ENCODE data around the gene PPM1M. TPM values are rescaled to one million over a fixed set of nuclear protein-coding genes. Genes with fewer than 3 reads are reported as not detected.

The PPM1M gene
- total and polyA plus RNA-seq, 4 donors, result 18.2 to 53.6 (median 35.0) TPM

DNA sequence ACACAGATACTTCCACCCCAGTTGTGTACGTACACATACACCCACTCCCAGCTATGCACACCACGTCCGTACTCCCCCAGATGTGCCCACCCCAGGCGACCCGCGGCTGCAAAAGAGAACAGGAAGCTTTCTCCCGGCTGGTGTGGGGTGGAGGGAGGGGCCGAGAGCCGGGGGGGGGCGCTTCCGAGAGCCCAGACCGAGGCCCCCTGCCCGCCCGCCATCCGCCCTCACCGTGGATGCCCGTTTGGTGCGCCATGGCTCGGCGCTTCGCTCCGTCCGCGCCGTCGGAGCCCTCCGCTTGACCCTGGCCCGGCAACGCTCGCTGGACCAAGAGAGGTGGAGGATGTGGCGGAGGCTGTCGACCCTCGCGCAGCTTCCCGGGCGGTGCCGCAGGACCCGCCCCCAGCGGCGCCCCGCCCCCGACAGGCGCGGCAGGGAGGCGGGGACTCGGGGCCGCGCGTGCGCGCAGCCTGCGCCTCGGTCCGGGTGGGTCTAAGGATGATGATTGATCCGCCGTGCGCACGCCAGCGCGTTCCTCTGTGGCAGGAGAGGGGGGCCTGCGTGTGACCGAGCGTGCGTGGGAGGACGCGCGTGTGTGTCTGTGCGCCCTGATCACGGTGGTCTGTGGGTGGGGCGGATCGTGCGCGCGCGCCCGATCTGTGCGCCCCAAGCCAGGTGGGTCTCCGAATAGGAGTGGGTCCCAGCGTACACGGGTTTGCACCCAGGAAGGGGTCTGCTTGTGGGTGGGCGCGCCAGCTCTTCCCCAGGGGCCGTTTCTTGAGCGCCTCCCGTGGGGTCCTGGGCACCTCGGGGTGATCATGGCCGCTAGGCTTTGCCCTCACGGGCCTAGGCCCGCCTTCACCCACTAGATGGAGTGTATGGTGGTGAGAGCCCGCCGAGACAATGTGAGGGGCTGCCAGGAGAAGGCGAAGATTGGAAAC, 6.5 kb upstream of the PPM1M start, which contains the start of gene TWF2:
Gene TWF2, minus strand, starts transcription at position 398 of the 941 bp plus-strand sequence. Its CDS starts 142 bp downstream, at position 256.
- 0 to 1% methylated on average over 80 to 92 of the region's 92 CpGs for WGBS, 2 donors
- DNase-seq, result peak; percentile 85 to 91 (median 87)
- no peaks in the 10 kb centered on the region for H3K27me3 ChIP-seq (ENCODE audit: control insufficient read depth in 3 of 3, insufficient read depth in 3 of 3, low read length in 2 of 3)
- ATAC-seq (ENCODE audit: insufficient read depth, low FRiP score), result peak; percentile 90
- peak; percentile 4 for TF ChIP-seq CTCF (IDR thresholded peaks at IDR 0.05; ENCODE audit: control extremely low read depth, extremely low read depth)
- H3K36me3 ChIP-seq (ENCODE audit: control insufficient read depth in 4 of 4, insufficient read depth in 4 of 4, low read length in 4 of 4), result peaks cover 0 to 14% (median 4%) of the 10 kb centered on the region in 4 donors
- peaks cover 6 to 29% (median 17%) of the 10 kb centered on the region in 5 donors for H3K4me1 ChIP-seq (ENCODE audit: control insufficient read depth in 5 of 5, insufficient read depth in 5 of 5, low read length in 5 of 5)
- peak within 1 kb of the TSS; percentile 74 to 82 for H3K27ac ChIP-seq (ENCODE audit: low read depth in 1 of 2, low read length in 1 of 2)
- peak within 1 kb of the TSS; percentile 48 to 66 for H3K9ac ChIP-seq (ENCODE audit: insufficient read depth in 1 of 2, low read length in 2 of 2)
- peaks cover 0 to 3% (median 0%) of the 10 kb centered on the region in 4 donors for H3K9me3 ChIP-seq (ENCODE audit: control insufficient read depth in 4 of 4, insufficient read depth in 3 of 4, low read length in 3 of 4)
- H3K4me3 ChIP-seq, result peak within 1 kb of the TSS; percentile 93

GRCh38 chr3:52240059-52240885, 5.3 kb upstream of the PPM1M start:
- ATAC-seq (ENCODE audit: insufficient read depth, low FRiP score), result no peak
- Histone ChIP-seq H3K4me1 (ENCODE audit: control insufficient read depth in 5 of 5, insufficient read depth in 5 of 5, low read length in 5 of 5) (peaks cover 6 to 37% (median 21%) of the 10 kb centered on the region in 5 donors), H3K27ac (ENCODE audit: low read depth in 1 of 2, low read length in 1 of 2) (peak overlapping the region; percentile 1 to 79), H3K9me3 (ENCODE audit: control insufficient read depth in 4 of 4, insufficient read depth in 3 of 4, low read length in 3 of 4) (peaks cover 0 to 3% (median 0%) of the 10 kb centered on the region in 4 donors), H3K27me3 (ENCODE audit: control insufficient read depth in 3 of 3, insufficient read depth in 3 of 3, low read length in 2 of 3) (no peaks in the 10 kb centered on the region), H3K36me3 (ENCODE audit: control insufficient read depth in 4 of 4, insufficient read depth in 4 of 4, low read length in 4 of 4) (peaks cover 0 to 3% (median 1%) of the 10 kb centered on the region in 4 donors), H3K9ac (ENCODE audit: insufficient read depth in 1 of 2, low read length in 2 of 2) (no peak overlapping the region), H3K4me3 (no peak overlapping the region)
- WGBS, 2 donors, result 98 to 100% methylated on average over 1 of the region's 1 CpG
- DNase-seq, result peak in 1 of 3 donors; percentile 49
- no peak for TF ChIP-seq CTCF (IDR thresholded peaks at IDR 0.05; ENCODE audit: control extremely low read depth, extremely low read depth)

DNA sequence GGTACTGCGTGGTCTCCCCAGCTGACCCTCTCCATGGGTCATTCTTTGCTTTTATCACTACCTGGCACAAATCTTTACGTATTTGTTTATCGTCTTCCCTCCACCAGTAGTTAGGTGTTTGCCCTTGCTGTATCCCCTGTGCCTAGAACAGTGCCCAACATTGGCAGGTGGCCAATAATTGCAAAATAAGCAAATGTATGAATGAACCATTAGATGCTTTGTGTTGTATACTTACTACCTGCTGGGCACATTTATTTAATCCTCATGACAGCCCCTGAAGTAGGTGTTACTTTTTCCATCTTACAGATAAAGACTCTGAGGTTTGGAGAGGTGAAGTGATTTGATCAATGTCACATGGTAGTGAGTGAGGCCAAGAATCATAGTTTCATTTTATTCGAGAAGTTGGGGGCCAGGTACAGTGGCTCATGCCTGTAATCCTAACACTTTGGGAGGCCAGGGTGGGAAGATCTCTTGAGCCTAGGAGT, 4.6 kb upstream of the PPM1M start:
- peaks cover 6 to 37% (median 23%) of the 10 kb centered on the region in 5 donors for H3K4me1 ChIP-seq (ENCODE audit: control insufficient read depth in 5 of 5, insufficient read depth in 5 of 5, low read length in 5 of 5)
- no peak overlapping the region for H3K9ac ChIP-seq (ENCODE audit: insufficient read depth in 1 of 2, low read length in 2 of 2)
- TF ChIP-seq CTCF (IDR thresholded peaks at IDR 0.05; ENCODE audit: control extremely low read depth, extremely low read depth), result no peak

More for the DNA sequence above, 4.6 kb upstream of the PPM1M start:
- whole genome bisulfite sequencing, 2 donors, result 88 to 95% methylated on average over 4 of the region's 4 CpGs
- Histone ChIP-seq H3K36me3 (ENCODE audit: control insufficient read depth in 4 of 4, insufficient read depth in 4 of 4, low read length in 4 of 4) (no peaks in the 10 kb centered on the region), H3K27me3 (ENCODE audit: control insufficient read depth in 3 of 3, insufficient read depth in 3 of 3, low read length in 2 of 3) (no peaks in the 10 kb centered on the region), H3K9me3 (ENCODE audit: control insufficient read depth in 4 of 4, insufficient read depth in 3 of 4, low read length in 3 of 4) (peaks cover 0 to 3% (median 0%) of the 10 kb centered on the region in 4 donors), H3K27ac (ENCODE audit: low read depth in 1 of 2, low read length in 1 of 2) (no peak overlapping the region), H3K4me3 (no peak overlapping the region)
- no peak for DNase-seq
- no peak for ATAC-seq (ENCODE audit: insufficient read depth, low FRiP score)
